Left ventricle myocardium superior (tissue), 1 donor: ENCODE measurements around the gene DYNLT1. TPM values are rescaled to one million over a fixed set of nuclear protein-coding genes. Genes with fewer than 3 reads are reported as not detected.
"Not testable (repeated sequence)": the region's sequence is repeated elsewhere in the genome, so short reads cannot be mapped to it uniquely, and the experiment has no call there.

Source experiments
- ATAC-seq: fragments of 200-7000 bp; cut with Tn5 transposase; one replicate; pipeline ENCODE4 v1.9.1; 2020; ENCODE audit warnings: mild to moderate bottlenecking, moderate library complexity
- DNase-seq: peaks from one replicate; pipeline ENCODE4 v3.0.0-alpha.2; 2020
- intact Hi-C: fragments of 100-400 bp; cut with micrococcal nuclease; formaldehyde crosslinking; loops from one replicate; pipeline ENCODE4 v1.11.0; 2022
- total RNA-seq: library from RNA; stranded (reverse); fragmentation: NEBNext Ultra II Directional; extraction: Animal tissue kit (Norgen Biotek cat#: 25700); gene quantifications from one replicate; pipeline ENCODE4 v1.2.1, GENCODE V29; 2021
- donor health status: DM: no; HTN: yes; CAD: no; lungs with severe emphysema.

DYNLT1 gene
- total RNA-seq, 1 donor from 2014 or later, result 130 TPM

DNA sequence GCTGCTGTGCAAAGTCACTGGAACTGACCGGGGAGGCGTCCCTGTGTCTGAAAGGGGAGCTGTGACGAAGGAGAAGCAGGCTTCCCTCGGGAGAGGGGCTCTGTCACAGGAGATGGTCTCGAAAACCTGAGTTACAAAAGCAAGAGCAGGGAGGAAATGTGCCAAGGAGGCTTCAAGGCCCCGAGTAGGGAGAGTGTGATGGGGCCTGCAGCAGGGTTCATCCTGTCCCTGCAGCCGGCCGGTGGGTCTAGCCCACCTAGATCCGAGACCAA, 16.7 kb downstream of the DYNLT1 start:
- DNase-seq (no peak), ATAC-seq (no peak)
- intact Hi-C loops, result no loop called here

DNA sequence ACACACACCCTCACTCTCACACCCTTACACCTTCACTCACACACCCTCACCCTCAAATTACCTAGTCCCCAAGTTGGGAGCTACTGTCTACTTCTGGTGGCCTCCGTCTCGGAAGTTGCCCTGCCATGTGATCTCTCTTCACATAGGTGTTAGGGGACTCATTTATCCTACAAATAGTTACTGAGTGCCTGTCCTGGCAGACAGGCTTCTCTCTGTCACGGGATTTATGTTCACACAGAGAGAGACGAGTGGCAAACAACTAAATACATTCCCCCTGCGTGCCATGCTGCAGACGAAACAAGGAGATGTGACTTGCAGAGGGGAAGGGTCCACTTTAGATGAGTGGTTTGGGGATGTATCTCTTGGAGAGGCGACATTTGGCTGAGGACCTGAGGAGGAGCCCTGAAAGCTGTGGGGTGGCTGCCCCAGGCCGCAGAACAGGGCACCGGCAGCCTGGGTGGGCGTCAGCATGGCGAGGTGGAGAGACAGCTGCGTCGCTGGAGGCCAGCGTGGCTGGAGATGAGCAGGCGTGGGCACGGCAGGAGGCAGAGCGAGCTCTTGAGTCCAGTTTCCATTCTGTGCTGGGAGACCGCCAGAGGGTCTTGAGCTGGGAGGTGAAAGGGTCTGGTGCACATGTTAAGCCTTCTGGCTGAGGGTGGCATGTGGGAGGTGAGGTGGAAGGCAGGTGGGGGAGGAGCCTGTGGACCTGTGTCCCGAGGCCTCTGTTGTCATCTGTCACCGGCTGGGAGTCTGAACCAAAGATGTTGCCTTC, 17.2 kb downstream of the DYNLT1 start:
- intact Hi-C loops, result no loop called here
- DNase-seq (no peak), ATAC-seq (no peak)

DNA sequence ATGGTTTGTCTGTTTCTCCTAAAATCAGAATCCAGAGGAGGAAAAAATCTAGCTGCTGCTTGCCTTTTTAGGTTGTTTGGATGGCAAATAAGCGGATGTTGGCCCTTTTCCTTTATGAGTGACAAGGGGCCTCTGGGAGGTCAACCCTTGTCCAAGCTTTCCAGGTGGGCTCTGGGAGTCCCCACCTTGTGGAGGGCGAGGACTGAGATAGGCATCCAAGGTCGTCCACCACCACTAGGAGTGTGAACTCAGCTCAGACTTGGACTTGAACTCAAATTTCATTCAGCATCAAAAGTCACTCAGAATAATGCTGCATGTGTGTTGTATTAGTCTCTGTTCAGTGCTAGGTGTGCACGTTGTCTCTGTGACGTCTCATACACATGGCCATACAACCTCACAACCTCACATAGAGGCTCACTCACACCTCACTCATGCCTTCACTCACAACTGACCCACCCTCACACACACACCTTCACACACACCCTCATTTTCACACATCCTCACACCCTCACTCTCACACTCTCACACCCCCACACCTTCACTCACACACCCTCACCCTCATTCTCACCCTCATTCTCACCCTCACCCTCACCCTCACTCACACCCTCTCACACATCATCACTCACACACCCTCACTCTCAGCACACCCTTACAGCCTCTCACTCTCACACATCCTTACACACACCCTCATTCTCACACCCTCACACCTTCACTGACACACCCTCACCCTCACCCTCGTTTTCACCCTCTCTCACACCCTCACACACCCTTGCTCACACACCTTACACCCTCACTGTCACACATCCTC, 18.0 kb downstream of the DYNLT1 start:
- DNase-seq (no peak), ATAC-seq (no peak)
- intact Hi-C loops, result no loop called here

DNA sequence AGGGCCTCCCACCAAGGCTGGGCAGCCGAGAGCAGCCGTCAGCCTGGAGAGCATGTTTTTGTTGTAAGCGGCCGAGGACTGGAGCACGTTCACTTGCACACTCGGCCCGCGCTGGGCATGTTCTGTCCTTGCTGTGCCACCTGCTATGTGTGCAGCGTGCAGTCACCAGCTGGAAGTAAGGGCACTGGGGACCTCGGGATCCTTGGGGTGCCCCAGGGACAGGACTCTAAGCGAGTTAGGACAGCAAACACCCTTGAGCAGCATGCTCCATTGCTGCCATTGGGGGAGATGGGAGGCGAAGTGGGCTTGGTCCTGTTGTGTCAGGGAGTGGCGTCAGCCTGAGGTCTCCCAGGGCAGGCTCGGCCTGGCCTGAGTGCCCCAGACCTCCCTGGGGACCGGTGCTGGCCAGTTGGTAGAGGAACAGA, 18.6 kb downstream of the DYNLT1 start:
- intact Hi-C loops, result no loop called here
- DNase-seq, result no peak
- ATAC-seq, result no peak

DNA sequence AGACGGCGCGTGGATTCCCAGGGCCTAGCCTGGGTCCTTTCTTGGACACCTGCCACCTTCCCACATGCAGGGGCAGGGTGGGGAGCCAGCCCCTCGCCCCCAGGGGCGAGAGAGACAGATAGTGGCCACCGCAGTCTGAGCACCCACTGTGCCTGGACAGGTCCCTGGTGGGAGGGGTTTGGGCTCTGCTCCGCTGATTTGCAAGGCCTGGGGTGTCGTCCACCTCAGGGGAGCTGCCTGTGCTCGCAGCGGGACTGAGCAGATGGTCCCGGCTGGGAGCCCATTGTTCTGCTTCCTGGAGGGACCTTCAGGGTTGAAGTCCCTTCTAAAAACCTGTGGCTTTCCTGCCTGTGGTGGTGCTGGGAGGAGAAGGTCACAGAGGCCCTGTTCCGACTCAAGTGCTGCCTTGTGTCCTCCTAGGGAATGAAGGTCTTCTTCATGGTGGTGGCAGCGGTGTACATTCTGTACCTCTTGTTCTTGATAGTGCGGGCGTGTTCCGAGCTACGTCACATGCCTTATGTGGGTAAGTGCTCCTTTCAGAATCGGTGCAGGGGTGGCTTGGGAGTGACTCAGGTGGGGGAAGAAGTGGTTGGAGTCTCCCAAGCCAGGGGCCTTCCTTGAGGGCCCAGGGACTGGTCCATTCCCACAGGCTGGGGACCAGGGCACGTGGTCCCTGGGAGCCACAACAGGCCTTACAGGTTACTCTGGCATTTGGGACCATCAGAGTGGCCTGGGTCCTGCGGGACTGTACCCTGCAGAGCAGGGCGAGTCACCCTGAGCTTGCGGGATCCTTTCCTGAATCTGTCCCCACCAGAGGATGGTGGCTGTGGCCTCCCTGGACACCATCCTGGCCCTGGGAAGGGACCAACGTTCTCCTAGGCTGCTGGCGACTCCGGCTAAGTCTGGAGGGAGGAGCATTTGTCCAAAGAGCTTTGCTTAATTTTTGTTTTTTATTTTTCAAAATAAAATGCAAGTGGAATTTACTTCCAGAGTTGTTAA, 19.6 kb downstream of the DYNLT1 start:
- DNase-seq, result no peak
- ATAC-seq, result no peak
- intact Hi-C loops, result no loop called here

DNA sequence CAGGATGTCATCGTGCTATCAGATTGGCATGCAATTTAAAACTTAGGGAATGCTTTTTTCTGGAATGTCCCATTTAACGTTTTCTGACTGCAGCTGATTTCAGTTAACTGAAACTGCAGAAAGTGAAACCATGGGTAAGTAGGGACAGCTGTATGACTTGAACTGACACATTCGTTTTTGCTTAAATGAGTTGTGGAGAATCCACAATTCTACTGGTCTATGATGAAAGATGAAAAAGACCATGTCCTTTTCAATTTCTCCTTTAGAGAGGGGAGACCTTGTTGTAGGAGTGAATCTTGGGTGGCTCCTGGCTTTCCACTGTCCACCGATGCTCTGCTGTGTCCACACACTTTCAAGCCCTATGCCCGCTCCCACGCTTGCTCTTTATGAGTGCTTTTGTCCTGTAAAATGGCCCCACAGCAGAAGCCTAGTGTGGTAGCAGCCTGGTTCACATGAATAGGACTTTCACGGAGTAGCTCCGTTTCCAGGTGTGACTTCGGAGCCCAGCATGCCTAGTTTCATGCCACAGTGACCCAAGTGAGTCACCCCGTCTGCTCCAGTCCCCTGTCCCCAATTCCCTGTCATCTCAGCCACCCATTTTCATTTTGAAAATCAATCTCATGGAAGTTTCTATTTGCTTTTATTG, 21.9 kb downstream of the DYNLT1 start:
- no peak for ATAC-seq
- intact Hi-C loops, result no loop called here
- DNase-seq, result no peak

DNA sequence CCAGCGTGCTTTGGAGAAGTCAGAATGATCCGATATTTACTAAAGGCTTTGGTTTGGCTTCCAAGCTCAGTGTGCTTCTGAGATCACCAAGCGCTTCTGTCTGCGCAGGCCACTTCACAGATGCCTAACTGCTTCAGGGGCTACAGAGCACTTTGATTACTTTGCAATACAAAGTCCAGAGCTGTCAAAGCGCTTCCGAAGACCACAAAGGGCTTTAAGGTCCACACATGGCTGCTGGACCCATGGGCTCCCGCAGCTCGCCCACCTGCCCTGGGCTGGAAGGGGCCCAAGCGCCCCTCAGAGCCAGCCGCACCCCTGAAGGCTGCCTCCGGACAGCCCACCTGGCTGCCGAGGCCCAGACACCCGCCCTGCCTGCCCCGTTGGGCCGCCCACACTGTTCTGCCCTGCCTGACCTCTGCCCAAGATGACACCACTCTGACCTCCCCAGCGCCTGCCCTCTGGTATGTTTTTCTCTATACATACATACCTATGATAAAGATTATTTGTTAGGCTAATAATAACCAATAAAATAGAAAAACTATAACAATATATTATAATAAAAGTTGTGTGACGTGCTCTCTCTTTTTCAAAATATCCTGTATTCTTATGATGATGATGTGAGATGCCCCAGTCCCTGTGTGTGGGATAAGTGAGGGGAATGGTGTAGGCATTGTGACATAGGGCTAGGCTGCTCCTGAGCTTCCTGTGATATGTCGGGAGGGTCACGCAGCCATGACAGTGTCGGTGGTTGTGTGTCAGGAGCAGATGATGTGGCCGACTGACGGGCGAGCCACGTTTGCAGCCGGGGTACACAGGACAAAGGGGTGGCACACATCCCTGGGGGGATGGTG, 22.6 kb downstream of the DYNLT1 start:
- ATAC-seq, result no peak
- no peak for DNase-seq
- intact Hi-C loops, result no loop called here

DNA sequence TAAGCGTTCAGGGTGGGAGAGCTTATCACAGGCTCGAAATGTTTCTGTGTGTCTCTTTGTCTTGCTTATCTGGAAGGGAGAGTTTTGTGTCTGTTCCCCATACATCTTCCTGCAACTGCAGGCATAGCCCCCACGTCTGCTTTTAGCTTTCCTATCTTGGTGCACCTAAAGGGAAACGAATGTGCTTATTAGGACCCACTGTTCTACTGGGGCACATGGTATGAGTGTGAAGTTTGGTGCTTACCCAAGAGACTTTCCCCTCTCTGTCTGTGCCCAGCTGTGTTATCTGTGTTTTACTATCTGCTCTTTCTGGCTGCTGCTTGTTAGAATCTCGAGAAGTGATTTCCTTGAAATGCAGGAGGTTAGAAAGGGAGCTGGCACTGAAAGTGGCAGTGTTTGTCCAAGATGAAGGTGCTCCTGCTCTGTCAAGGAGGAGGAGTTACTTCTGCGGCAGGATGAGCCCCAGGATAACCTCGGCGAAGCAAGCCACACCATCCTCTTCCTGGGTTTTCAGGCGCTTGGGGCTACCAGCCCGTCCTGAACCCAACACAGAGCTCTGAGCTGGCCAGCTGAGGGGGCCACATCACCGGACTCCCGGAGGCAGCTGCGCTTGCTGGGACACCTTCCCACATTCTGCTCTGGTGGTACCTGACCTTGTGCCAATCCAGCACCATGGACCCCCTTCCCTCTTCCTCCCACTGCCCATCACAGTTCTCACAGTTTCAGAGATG, 23.4 kb downstream of the DYNLT1 start:
- peak; percentile 60 for ATAC-seq
- intact Hi-C loops, result no loop called here
- DNase-seq, result no peak

DNA sequence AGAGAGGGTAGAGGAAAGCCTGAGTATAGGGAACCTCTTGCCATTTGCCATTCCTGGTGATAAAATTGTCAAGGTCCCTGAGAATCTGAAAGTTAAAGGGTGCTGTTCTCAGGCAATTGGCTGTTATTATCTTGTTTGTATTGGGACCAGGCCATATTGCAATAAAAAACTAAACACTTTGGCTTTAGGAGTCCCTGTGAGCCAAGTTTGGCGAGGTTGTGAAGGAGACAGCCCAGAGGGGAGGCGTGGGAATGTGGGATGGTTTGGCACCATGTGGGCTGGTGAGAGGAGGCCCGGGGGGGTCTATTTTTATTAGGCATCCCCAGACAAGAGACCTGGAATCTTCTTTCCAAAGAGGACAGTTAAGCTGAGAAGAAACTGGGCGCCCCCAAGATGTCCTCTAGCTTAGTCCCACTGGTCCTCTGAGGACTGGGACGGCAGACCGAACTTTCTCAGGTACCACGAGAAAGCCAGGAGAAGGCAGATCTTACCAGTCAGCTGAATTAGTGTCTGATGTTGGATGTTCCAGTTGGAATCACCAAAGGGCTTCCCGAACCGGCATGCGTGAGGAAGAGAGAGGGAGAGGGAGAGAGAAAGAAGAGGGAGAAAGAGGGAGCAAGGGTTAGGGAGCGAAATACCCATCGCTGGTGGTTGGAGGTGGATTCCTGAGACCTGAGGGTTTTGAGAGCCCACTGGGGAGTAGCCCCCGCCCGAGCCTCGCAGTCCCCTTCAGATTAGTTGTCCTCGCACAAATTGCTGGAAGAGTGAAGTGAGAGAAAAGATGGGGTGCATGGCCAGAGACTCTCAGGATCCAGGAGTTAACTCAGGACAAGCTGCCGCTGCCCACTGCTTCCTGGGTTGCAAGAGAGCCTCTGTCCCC, 24.4 kb downstream of the DYNLT1 start:
- intact Hi-C loops, result no loop called here
- DNase-seq (no peak), ATAC-seq (peak; percentile 29)

DNA sequence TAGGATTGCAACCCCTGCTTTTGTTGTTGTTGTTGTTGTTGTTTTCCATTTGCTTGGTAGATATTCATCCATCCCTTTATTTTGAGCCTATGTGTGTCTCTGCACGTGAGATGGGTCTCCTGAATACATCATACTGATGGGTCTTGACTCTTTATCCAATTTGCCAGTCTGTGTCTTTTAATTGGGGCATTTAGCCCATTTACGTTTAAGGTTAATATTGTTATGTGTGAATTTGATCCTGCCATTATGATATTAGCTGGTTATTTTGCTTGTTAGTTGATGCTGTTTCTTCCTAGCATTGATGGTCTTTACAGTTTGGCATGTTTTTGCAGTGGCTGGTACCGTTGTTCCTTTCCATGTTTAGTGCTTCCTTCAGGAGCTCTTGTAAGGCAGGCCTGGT, 26.3 kb downstream of the DYNLT1 start:
- DNase-seq, ATAC-seq, intact Hi-C loops: not testable (repeated sequence)

DNA sequence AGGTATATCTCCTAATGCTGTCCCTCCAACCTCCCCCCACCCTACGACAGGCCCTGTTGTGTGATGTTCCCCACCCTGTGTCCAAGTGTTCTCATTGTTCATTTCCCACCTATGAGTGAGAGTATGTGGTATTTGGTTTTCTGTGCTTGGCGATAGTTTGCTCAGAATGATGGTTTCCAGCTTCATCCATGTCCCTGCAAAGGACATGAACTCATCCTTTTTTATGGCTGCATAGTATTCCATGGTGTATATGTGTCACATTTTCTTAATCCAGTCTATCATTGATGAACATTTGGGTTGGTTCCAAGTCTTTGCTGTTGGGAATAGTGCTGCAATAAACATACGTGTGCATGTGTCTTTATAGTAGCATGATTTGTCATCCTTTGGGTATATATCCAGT, 29.9 kb downstream of the DYNLT1 start:
- DNase-seq, intact Hi-C loops, ATAC-seq: not testable (repeated sequence)

DNA sequence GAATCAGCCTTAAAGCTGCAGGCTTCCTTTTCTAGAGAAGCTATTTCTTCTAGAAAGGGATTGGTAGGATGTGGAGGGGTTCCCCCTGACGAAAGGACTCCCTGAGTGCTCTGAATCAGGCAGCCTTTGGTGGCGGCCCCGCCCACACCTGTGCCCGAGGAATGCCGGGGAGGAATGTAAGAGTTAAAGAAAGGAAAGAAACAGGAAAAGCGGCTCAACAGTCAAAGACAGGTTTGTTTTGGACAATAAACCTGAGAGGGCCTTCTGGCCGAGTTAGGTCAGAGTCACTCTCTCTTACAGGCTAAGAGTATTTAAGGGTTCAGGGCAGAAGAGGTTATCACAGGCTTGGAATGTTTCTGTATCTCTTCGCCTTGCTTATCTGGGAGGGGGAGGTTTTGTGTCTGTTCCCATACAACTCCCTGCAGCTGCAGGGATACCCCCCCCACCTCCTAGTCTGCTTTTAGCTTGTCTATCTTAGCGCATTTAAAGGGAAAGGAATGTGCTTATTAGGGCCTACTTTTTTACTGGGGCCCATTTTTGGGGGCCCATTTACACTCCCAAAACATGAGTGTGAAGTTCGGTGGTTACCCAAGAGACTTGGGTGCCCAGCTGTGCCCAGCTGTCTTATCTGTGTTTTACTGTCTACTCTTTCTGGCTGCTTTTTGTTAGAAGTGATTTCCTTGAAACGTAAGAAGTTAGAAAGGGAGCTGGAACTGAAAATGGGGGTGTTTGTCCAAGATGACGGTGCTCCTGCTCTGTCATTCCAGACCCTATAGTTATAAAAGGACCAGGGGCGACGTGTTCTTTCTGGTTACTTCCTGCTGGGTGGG, 32.8 kb downstream of the DYNLT1 start:
- DNase-seq, result no peak
- ATAC-seq, result peak; percentile 47
- intact Hi-C loops, result no loop called here

DNA sequence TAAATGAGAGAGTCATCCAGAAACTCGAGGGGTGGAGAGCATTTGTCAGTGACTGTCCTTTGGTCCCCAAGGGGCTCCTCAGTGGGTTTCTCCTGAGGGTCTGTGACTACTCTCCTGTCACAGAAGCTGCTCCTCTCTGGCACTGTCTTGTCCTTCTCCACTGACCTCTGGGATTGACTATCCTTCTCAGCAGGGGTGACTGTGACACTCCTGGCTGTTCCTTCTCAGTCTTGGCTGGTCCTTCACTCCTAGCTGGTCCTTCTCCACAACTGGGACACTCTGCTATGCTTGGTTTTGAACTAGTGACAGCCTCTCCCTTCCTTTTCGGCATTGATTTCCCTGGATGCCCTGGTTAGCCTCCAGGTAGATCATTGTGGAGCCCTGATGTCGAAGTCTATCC, 33.5 kb downstream of the DYNLT1 start:
- ATAC-seq (peak; percentile 10), DNase-seq (no peak)
- intact Hi-C loops, result no loop called here

DNA sequence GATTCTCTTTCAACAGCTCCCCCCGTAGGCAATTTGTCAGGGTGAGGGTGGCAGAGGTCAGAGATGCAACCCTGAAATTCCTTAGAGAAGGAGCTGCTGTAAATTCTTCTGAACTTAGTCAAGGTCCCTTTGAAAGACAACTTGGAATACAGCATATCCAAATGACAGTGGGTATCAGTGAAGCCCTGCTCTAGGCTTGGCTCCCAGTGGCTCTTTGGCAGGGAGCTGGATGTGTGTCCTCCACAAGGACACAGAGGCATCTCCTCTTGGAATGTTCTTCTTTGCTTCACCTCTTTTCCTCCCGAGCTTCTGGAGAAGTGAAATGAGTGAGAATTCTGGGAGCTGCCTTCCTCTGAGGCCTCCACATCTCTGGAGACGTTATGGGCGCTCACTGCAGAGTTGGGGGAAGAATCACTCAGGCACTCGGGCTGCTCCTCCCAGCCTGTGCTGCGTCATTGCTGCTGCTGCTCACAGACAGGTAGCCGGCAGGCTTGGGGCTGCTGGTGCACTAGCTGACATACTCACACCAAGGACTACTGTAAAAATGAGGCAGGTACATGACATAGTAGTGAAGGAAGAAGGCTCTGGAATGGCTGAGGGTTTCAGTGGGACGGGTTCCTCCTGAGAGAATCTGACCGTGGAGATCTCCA, 34.1 kb downstream of the DYNLT1 start:
- ATAC-seq (peak; percentile 76), DNase-seq (no peak)
- intact Hi-C loops, result no loop called here

DNA sequence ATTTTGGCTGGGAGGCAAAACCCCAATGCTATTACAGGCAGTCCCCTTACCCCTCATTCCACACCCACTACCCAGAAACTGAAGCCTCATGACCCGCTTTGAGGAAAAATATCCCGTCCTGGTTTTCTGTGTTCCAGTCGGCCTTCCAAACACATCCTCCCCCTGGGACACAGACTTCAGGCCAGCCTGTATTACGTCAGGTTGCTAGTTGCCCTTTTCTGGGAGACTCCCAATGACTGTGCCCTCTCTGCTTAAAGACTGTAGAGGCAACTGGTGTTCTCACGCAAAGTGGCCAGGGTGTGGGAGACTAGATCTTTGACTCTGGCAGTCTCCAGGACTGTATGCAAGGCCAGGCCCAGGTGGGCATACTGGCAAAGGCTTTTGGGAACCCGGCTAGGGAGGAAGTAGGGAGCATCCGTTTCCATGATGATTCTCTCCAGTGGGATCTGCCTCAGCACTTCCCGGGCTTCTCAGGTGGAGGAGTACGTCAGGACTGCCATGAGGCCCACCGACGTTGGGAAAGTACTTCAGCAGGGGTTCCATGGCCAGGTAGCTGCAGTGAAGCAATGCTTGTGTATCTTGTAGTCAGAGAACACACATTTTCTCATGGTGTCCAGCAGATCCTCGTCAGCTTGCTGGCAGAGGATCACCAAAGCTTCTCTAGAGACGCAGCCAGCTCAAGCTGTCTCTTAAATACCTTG, 34.9 kb downstream of the DYNLT1 start:
- intact Hi-C loops, result loop anchor here (10.0 kb wide), 1 partner anchor 395 kb away; no protein-coding TSS in a partner anchor
- ATAC-seq (no peak), DNase-seq (no peak)
